NCI-H524 (cell line): Measurements from ENCODE around the gene LGSN.
"Not testable (repeated sequence)": the region's sequence is repeated elsewhere in the genome, so short reads cannot be mapped to it uniquely, and the experiment has no call there.

ENCODE experiments used
- DNase-seq, 2 experiments: peaks; one replicate each; lab custom pipeline; 2025; lab: John Stamatoyannopoulos, UW

Gene LGSN

DNA sequence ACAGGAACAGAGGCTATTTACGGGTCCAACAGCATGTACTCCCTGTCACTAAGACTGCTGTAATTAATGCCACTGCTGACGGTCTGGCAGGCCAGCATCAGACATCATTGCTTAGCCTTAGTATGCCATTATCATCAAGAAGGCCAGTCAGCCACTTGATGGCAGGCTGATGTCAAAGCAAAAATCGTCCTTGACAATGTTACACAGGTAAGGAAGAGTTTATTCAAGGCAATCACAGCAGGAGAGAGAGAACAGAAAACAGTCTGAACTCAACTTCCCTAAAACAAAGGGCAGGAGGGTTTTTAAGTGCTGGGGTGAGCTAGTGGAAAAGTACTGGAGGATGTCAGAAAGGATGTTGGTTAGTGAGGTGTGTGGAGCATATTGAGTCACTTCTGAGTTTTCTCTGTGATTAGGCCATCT, 83.4 kb downstream of the LGSN start:
- no peak for DNase-seq

DNA sequence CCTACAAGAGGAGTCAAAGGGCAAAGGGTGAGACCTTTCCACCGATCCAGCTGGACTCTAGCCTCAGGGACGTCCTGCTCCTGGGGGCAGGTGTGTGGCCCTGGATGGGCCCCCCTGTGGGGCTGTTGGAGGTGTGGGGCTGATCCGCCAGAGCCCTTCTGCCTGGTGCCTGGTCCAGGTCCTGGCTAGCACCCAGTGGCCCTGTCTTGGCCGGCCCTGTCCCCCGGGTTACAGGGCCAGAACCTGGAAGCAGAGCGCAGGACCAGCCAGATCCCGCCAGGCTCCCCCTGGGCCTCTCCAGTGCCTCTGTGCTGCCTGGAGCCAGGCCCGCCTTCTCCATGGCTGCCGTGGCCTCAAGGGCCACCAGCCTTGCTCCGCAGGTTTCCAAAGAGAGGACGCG, 89.3 kb downstream of the LGSN start:
- DNase-seq, result not testable (repeated sequence)

DNA sequence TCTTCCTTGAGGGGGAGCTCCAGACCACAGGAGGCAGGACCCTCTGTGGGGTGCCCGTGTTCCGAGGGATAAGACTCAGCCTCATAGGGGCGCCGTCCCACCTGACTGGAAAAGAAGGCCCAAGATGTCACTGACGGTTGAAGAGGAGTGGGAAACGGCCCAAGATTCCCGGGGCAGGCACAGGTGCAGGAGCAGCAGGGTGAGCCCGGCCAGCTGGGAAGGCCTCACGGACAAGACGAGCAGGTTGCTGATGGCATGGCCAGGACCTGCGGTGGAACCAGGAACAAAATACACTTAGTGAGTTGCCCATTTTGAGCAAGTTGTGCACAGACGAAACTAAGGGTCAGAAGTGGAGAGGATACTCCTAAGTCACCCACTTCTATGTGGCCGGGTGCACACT, 89.8 kb downstream of the LGSN start:
- not testable (repeated sequence) for DNase-seq

GRCh38 chr6:63227928-63228894, 91.6 kb downstream of the LGSN start:
- DNase-seq, result not testable (repeated sequence)

DNA sequence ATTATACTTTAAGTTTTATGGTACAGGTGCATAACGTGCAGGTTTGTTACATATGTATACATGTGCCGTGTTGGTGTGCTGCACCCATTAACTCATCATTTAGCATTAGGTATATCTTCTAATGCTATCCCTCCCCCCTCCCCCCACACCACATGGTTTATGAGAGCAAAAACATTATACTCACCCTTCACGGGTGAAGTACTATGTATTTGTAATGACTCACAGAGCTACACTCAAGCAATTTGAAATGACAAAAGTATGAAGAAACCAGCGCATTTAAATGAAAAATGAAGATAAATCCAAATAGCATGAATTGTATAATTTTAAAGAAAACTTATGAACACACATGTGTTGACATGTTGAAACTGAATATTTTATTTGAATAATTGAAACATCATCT, 93.8 kb downstream of the LGSN start:
- DNase-seq, result not testable (repeated sequence)
